Left renal cortex interstitium (tissue), 4 donors: ENCODE results near the gene ADM. TPM values are rescaled to one million over a fixed set of nuclear protein-coding genes. Genes with fewer than 3 reads are reported as not detected.
A peak's percentile ranks its signal among the peaks of the same experiment; 100 is the strongest.

Experiments used
- DNase-seq, 4 donors: peaks; one replicate each; pipeline ENCODE4 v3.0.0-alpha.2; 2013; ENCODE audit warnings: low read depth in 4 of 4, low spot score in 2 of 4, missing footprints in 1 of 4
- polyA plus RNA-seq, 4 donors: library from polyadenylated mRNA; unstranded; fragments of 120-200 nt; gene quantifications; one replicate each; pipeline ENCODE4 v1.2.1, GENCODE V29; 2013; ENCODE audit not compliant: insufficient read length in 4 of 4

Gene ADM
- polyA plus RNA-seq, 4 donors, result 7.8 to 9.7 (median 8.6) TPM

- DNase-seq, result no peak
Observed at GRCh38 chr11:10308201-10308954, 3.5 kb downstream of the ADM start.

GRCh38 chr11:10309163-10310093 is 4.6 kb downstream of the ADM start:
- no peak for DNase-seq

- DNase-seq, result no peak
Observed at GRCh38 chr11:10310301-10310841, 5.5 kb downstream of the ADM start.

- no peak for DNase-seq
Observed at GRCh38 chr11:10311802-10312201, 6.9 kb downstream of the ADM start.

GRCh38 chr11:10314199-10315072 is 9.6 kb downstream of the ADM start:
- DNase-seq, result no peak

- DNase-seq, result no peak
Observed at GRCh38 chr11:10315083-10315482, 10.2 kb downstream of the ADM start.

- no peak for DNase-seq
Observed at GRCh38 chr11:10317151-10317755, 12.4 kb downstream of the ADM start.

- DNase-seq, result no peak
Observed at GRCh38 chr11:10317776-10318526, 13.1 kb downstream of the ADM start.

- no peak for DNase-seq
Observed at GRCh38 chr11:10318527-10318802, 13.6 kb downstream of the ADM start.

- no peak for DNase-seq
Observed at GRCh38 chr11:10319702-10320558, 15.1 kb downstream of the ADM start.

- no peak for DNase-seq
Observed at GRCh38 chr11:10320736-10321465, 16.0 kb downstream of the ADM start.

GRCh38 chr11:10322401-10322800 is 17.5 kb downstream of the ADM start:
- no peak for DNase-seq

GRCh38 chr11:10322830-10323792 is 18.2 kb downstream of the ADM start:
- DNase-seq, result peak in 3 of 4 donors; percentile 44 to 57 (median 52)

GRCh38 chr11:10323793-10324170 is 18.9 kb downstream of the ADM start:
- no peak for DNase-seq

- DNase-seq, result no peak
Observed at GRCh38 chr11:10324474-10324873, 19.6 kb downstream of the ADM start.

- DNase-seq, result no peak
Observed at GRCh38 chr11:10325277-10326011, 20.6 kb downstream of the ADM start.
